DMS53 treated with DMSO at 0.1 percent for 48 hours (cell line): ENCODE data around the gene LSAMP.
A peak's percentile ranks its signal among the peaks of the same experiment; 100 is the strongest.

Experiments
- DNase-seq: peaks from one replicate; lab custom pipeline; 2025; ENCODE audit not compliant: unreplicated experiment; lab: John Stamatoyannopoulos, UW

The LSAMP gene

DNA sequence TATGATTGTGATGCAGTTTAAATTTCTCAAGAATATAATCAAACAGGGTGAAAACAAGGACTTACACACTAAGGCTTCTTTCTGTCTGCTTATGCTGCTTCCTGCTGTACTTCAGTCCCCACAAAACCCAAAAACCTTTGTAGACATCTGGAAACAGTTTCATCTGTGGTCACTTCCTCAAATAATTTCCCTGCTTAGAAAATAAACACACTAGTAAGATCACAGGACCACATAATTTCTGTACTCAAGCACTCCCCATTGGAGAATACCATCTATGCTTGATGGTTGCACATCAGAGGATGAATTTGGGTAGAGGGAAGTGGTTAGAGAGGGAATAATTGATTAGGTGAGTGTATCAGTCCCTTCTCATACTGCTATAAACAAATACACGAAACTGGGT, 266.2 kb downstream of the LSAMP start:
- DNase-seq: no peak

DNA sequence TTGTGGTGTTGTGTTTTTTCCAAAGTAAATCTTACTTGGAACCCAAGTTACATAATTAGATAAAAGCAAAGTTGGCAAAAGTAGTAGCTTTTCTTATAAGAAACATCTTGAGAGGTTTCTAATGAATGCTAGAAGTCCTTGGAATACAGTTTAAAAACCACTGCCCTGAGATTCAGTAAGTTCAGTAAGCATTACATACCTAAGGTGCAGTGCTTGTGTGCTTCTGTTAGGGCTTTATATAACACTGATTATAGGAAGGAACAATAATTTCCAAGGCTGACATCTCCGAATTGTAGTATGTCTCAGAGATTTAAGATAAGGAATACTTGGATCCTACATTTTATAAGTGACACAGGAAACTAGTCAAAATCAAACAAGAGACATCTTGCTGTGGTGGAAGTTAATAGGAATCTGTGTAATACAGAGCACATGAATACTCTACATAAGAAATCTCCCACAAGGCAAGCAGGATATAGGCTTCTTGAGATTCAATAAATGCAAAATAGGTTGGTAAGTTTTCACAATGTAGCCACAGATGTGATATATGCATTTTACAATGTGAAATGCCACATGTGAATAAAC, 268.2 kb downstream of the LSAMP start:
- no peak for DNase-seq

- no peak for DNase-seq
These were observed 279.2 kb downstream of the LSAMP start for GRCh38 chr3:116166121-116166520.

GRCh38 chr3:116165641-116166040, 279.6 kb downstream of the LSAMP start:
- DNase-seq: no peak

- no peak for DNase-seq
These were observed 280.2 kb downstream of the LSAMP start for GRCh38 chr3:116165135-116165534.

GRCh38 chr3:116164039-116164438, 281.2 kb downstream of the LSAMP start:
- DNase-seq: no peak

DNA sequence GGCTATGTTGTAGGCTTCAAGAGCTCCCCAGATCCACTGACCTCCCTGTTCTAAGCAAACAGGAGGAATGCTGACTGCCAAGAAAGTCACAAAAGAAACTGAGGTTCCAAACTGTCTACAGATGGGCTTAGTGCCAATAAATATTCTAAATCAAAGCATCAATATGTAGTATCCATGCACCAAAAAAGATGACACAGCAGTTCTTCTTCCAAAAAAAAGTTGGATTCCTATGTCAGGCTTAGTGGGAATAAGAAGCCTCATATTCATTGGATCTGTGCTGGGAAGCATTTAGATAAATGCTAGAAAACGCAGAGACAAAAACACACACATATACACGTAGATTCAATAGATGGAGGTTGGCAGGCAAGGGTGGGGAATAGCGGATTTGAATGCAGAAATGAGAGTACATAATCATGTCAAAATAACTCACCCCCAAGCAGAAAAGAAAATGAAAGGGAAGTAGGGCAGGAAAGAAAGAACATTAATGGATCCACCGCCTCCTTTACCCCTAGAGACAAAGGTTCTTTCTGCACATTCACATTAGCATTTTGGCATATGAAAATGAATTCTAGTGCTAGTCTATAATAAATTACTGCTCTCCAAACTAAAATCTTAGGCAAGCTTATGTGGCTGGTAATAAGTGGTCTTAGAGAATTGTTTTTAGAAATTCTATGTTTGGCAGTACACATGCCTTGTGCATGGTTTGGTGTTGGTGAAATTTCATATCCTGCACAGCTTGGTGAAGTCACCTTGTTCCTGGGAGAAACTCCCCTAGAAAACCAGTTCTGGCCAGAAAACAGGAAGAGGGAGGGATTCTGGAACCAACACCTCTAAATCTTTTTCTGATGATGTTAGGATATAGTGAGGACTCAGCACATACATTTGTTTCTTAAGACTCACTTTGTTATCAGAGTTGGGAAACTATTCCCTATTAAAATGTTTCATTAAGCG, 283.4 kb downstream of the LSAMP start:
- no peak for DNase-seq

- DNase-seq: no peak
These were observed 284.7 kb downstream of the LSAMP start for GRCh38 chr3:116160594-116160993.

- DNase-seq: no peak
These were observed 289.4 kb downstream of the LSAMP start for GRCh38 chr3:116155841-116156240.

GRCh38 chr3:116154389-116154788, 290.9 kb downstream of the LSAMP start:
- DNase-seq: no peak

DNA sequence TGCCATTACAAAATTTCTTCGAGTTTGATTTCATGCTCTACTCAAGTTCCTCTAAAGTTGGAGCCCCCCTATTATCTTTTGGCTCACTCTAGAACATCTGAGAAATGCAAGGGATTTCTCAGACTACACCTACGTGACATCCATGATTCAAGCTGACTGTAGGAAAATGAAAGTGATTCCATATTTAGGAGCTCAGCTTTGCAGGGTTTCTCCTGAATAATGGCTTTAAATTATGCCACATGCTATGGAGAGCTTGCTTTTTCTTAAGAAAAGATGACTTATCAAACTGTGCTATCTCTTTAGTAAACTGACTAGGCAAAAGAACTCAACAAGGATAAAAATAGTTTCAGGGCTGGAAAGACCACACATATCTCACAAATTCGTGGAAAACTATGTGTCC, 292.1 kb downstream of the LSAMP start:
- no peak for DNase-seq

GRCh38 chr3:116150655-116151167, 294.6 kb downstream of the LSAMP start:
- no peak for DNase-seq

- peak; percentile 28 for DNase-seq
These were observed 296.1 kb downstream of the LSAMP start for GRCh38 chr3:116148881-116149851.

DNA sequence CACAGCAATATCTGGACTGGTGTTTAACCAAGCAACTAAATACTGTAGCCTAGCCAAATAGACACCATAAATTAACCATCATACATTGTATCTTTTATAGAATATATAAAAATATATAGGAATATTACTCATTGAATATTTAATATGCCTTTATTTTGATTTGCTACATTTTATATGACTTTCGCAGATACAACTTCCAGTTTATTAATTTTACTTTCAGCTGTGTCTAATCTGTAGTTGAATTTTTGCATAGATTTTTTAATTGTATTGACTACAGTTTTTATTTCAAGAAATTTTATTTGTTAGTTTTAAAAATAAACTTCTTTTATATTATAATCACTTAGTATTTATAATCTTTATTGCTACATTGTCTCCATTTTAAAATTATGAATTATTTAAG, 299.7 kb downstream of the LSAMP start:
- DNase-seq: no peak

DNA sequence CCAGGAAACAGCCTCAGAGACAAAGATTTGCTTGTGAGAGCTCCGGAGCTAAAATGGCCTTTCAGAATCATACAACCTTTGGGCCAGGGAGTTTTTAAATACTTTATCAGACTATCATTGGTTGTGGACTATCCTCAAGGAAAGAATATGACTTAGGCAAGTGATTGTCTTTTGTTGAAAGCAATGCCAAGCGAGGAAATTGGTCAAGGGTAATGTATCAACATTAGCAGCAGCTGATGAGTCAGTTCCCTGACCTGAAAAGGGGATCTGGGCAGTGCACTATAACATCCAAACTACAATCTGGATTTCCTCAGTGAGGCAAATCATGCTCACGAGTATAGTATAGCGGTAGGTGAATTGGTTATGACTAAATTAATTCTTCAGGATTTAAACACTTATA, 303.6 kb downstream of the LSAMP start:
- DNase-seq: no peak

GRCh38 chr3:116140100-116140689, 305.1 kb downstream of the LSAMP start:
- peak; percentile 36 for DNase-seq

- DNase-seq: no peak
These were observed 305.6 kb downstream of the LSAMP start for GRCh38 chr3:116139641-116140040.

GRCh38 chr3:116135457-116136085, 309.7 kb downstream of the LSAMP start:
- no peak for DNase-seq

DNA sequence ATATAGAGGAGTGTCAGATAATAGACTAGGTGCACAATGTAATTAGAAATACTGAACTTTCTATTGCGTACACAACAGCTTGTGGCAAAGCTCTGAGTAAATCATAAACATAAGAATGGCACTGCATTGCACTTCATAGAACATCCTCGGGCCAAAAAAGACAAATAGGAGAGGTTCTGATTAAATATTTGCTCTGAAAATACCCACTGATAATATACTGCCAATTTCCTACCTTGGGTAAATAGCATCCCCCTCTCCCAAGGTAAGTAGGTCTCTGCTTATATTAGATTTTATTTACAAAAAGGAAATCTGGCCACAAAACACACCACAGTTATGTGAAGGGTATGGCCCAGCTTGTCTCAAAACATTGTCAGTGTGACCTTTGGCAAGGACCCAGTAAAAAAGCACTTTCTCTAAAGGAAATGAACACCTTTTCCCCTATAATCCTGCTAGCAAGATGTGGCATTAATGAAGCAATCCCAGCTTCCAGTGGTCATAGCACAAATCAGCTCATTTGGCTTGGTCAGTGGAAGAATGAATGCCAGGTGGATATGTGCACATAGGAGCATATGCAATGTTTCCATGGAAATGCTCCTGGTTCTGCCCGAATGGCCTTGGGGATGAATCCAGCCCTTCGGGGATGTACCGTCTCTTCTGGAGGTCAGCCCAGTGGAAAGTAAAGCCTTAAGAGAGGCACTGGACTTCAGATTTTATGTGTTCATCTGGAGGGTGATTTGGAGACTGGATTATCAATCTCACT, 315.9 kb downstream of the LSAMP start:
- DNase-seq: peak; percentile 81

- no peak for DNase-seq
These were observed 317.8 kb downstream of the LSAMP start for GRCh38 chr3:116127464-116127863.
